Mesodermal cell (in vitro differentiated cells): ENCODE results near the gene SPATA32. TPM values are rescaled to one million over a fixed set of nuclear protein-coding genes. Genes with fewer than 3 reads are reported as not detected.

Source experiments
- H3K27ac ChIP-seq: 2 replicates; pipeline ENCODE4 v1.7.0; 2013; ENCODE audit warnings: mild to moderate bottlenecking, low read depth, low read length, moderate library complexity; ENCODE audit not compliant: severe bottlenecking
- H3K36me3 ChIP-seq: 2 replicates; pipeline ENCODE4 v1.7.1; 2013; ENCODE audit warnings: mild to moderate bottlenecking, low read length, moderate library complexity; ENCODE audit not compliant: control insufficient read depth, insufficient read depth
- H3K4me1 ChIP-seq: one replicate; pipeline ENCODE4 v1.7.1; 2013; ENCODE audit warnings: mild to moderate bottlenecking, low read length; ENCODE audit not compliant: insufficient read depth, control insufficient read depth, poor library complexity, severe bottlenecking
- H3K4me3 ChIP-seq: 2 replicates; pipeline ENCODE4 v1.7.0; 2013; ENCODE audit warnings: low read length, control low read depth, mild to moderate bottlenecking; ENCODE audit not compliant: insufficient read depth, poor library complexity, severe bottlenecking; ENCODE audit errors: extremely low read depth
- H3K9me3 ChIP-seq: 2 replicates; pipeline ENCODE4 v1.7.1; 2013; ENCODE audit warnings: mild to moderate bottlenecking, low read length, moderate library complexity; ENCODE audit not compliant: control insufficient read depth
- WGBS, 2 experiments: methylation state at CpG; one replicate each; pipeline ENCODE4 v1.1.5; 2013; ENCODE audit warnings: missing lambda C conversion rate in 2 of 2; ENCODE audit not compliant: insufficient coverage in 2 of 2; 5-methylcytosine and 5-hydroxymethylcytosine counted together
- polyA plus RNA-seq, 2 experiments: library from polyadenylated mRNA; stranded (reverse); fragments of 50-300 nt; gene quantifications; one replicate each; pipeline ENCODE4 v1.2.3, GENCODE V29; 2013

SPATA32 gene, protein sequence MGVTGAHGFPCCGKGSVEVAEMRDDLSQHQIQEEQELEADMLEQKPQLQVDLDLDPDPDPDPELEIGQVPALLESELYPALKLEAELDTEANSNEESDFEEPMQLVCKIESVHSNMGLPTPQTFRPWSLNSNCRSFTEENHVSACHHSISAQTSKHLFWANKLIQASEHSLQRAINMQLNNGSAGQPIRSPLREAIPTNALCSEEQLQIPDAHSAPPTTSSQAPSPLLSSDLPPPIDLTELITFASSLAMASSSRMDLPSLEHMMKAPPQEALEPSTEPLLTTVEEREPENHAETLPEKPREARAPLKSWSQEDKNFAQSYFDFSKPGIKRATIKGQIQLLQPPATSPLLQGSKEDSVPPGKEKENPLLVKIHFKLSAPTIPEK
- not detected for polyA plus RNA-seq (2013, experiment 1 of 2)
- polyA plus RNA-seq (2013, experiment 2 of 2) = not detected

- H3K4me3 ChIP-seq = peak within 1 kb of the TSS; percentile 34
- peaks cover 33% of the 10 kb centered on the region for H3K36me3 ChIP-seq
- H3K9me3 ChIP-seq = no peaks in the 10 kb centered on the region
- peaks cover 9% of the 10 kb centered on the region for H3K4me1 ChIP-seq
- H3K27ac ChIP-seq = no peak within 1 kb of the TSS
- 20 to 25% methylated on average over 36 to 50 of the region's 68 CpGs for WGBS, 2 experiments
Measured at GRCh38 chr17:45261577-45262515, at the start of gene SPATA32. Gene SPATA32, minus strand, starts transcription at chr17:45262094. Its CDS starts 78 bp downstream, at chr17:45262016.

DNA sequence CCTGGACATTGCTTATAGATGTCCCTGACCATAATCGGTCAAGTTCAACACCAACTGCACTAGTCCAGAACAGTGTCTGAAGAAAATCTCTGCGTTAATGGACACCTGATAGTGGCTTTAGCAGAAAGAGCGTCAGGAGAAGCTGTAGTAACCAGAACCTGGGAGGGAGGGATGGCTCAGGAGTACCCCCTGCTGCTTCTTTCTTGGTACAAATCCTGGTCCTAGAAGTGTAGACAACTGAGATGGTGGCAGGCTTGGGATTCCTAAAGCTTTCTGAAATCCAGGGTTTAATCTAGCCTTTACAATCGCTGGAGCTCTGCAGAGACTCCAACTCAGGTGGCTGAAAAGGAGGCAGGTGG is 49.5 kb upstream of the SPATA32 start:
- Histone ChIP-seq H3K9me3 (no peaks in the 10 kb centered on the region), H3K4me3 (no peak overlapping the region), H3K27ac (no peak overlapping the region), H3K4me1 (peaks cover 16% of the 10 kb centered on the region), H3K36me3 (peaks cover 35% of the 10 kb centered on the region)
- 93 to 95% methylated on average over 3 to 4 of the region's 4 CpGs for WGBS, 2 experiments

GRCh38 chr17:45310380-45311324 is 48.8 kb upstream of the SPATA32 start:
- 90 to 100% methylated on average over 2 of the region's 3 CpGs for WGBS, 2 experiments
- no peak overlapping the region for H3K4me3 ChIP-seq
- no peak overlapping the region for H3K27ac ChIP-seq
- peaks cover 42% of the 10 kb centered on the region for H3K36me3 ChIP-seq
- H3K4me1 ChIP-seq = peaks cover 16% of the 10 kb centered on the region
- no peaks in the 10 kb centered on the region for H3K9me3 ChIP-seq

DNA sequence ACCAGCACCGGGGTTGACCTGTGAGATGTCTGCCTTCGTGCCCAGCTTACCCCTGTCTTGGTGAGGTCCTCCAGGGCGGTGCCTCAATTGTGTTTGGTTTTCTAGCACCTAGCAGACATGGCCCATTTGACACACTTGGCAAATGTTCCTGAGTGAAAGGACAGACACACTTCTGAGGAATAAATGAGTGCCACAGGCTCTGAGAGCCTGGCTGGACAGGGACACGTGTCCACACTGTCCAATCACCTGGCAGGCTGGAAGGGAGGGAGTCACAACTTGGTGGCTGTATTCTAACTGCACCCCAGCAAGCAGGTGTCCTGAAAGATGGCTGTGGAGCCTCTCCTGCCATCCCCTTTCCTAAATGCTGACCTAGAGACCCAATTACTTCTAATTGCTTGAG is 47.5 kb upstream of the SPATA32 start:
- 93 to 94% methylated on average over 4 of the region's 4 CpGs for WGBS, 2 experiments
- Histone ChIP-seq H3K27ac (no peak overlapping the region), H3K4me1 (peaks cover 7% of the 10 kb centered on the region), H3K36me3 (peaks cover 42% of the 10 kb centered on the region), H3K9me3 (no peaks in the 10 kb centered on the region), H3K4me3 (no peak overlapping the region)

DNA sequence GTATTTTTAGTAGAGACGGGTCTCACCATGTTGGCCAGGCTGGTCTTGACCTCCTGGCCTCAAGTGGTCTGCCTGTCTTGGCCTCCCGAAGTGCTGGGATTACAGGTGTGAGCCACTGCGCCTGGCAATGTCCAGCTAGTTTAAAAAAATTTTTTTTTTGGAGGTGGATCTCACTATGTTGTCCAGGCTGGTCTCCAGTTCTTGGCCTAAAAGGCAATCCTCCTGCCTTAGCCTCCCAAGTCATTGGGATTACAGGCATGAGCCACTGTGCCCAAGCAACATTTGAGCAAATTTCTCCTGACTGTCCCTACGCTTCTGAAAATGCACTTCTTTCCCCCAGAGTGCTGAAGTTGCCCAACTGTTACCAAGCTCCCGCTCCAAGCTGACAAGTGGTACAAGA is 46.9 kb upstream of the SPATA32 start:
- Histone ChIP-seq H3K27ac (no peak overlapping the region), H3K36me3 (peaks cover 42% of the 10 kb centered on the region), H3K4me1 (peaks cover 4% of the 10 kb centered on the region), H3K9me3 (no peaks in the 10 kb centered on the region), H3K4me3 (no peak overlapping the region)
- 90 to 93% methylated on average over 4 of the region's 5 CpGs for WGBS, 2 experiments

GRCh38 chr17:45308016-45308365 is 46.1 kb upstream of the SPATA32 start:
- Histone ChIP-seq H3K4me3 (no peak overlapping the region), H3K4me1 (peaks cover 8% of the 10 kb centered on the region), H3K36me3 (peaks cover 42% of the 10 kb centered on the region), H3K9me3 (no peaks in the 10 kb centered on the region), H3K27ac (no peak overlapping the region)
- WGBS, 2 experiments = 92 to 97% methylated on average over 6 of the region's 6 CpGs

DNA sequence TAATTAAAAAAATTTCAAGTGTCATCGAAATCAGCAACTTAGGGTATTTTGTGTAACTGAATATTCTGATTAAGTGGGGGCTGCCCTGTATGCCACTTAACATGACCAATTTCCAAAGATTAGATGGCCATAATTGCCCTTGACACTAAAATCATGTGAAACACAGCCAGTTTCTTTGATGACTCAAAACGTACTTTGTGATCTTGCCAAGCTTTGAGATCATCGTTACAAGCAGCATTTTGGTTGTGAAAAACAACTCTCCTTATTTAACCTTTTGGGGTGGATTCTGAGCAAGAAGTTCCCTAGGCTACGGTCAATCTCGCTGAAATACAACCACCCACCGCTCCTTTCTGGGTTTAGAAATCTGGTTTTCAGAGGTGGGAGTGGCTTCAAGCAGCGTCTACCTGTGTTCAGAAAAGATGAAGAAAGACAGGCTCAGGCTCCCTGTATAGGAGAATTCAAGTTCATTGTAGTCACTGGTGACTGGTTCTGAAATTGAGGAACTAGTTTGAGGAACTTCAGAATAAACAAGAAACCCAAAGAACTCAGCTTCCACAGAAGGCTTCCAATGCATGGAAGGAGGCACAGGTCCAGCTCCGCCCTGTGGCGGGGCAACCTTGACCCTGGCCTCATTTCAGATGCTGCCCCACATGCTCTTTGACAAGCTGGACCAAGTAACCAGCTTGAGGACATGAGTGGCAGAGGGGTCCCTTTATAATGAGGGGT is 45.6 kb upstream of the SPATA32 start:
- peaks cover 42% of the 10 kb centered on the region for H3K36me3 ChIP-seq
- H3K27ac ChIP-seq = no peak overlapping the region
- H3K4me3 ChIP-seq = no peak overlapping the region
- no peaks in the 10 kb centered on the region for H3K9me3 ChIP-seq
- H3K4me1 ChIP-seq = peaks cover 11% of the 10 kb centered on the region
- WGBS, 2 experiments = 90 to 100% methylated on average over 7 of the region's 9 CpGs

DNA sequence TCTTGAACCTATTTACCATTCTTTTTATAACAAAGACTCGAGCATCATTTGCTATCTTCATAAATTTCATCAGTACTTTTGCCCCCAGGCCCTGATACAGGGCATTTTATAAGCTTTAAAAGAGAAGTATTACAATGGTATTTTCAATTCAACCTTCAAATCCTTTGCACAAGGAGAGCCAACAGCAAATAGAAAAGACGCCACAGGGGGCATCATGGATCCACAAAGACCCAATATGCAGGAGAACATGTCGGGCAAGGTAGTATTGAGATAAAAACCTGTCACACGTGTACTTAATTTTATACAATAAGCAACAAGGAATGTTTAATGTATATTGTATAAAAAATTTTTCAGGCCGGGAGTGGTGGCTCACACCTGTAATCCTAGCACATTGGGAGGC is 44.7 kb upstream of the SPATA32 start:
- Histone ChIP-seq H3K4me3 (no peak overlapping the region), H3K36me3 (peaks cover 40% of the 10 kb centered on the region), H3K9me3 (no peaks in the 10 kb centered on the region), H3K4me1 (peaks cover 14% of the 10 kb centered on the region), H3K27ac (no peak overlapping the region)
- 90 to 100% methylated on average over 1 to 2 of the region's 5 CpGs for WGBS, 2 experiments

DNA sequence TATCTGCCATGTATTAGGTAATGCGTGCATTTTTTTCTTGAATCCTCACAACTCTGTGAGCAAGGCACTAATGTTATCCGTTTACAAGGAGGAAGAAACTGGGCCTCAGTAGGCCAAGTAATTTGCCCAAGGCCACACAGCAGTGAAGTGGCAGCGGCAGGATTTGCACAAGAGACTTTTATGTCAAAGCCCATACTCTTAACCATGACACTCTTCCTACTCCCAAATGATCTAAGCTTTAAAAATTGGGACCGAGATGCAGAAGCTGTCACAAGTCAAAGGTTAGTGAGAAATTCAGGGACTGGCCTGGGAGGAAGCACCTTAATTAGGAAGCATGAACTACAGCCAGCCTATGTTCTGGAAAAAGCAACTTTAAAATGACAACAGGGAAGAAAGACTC is 44.2 kb upstream of the SPATA32 start:
- 90 to 100% methylated on average over 2 to 4 of the region's 4 CpGs for WGBS, 2 experiments
- Histone ChIP-seq H3K27ac (no peak overlapping the region), H3K36me3 (peaks cover 35% of the 10 kb centered on the region), H3K9me3 (no peaks in the 10 kb centered on the region), H3K4me1 (peaks cover 14% of the 10 kb centered on the region), H3K4me3 (no peak overlapping the region)
